SH-SY5Y (cell line): Measurements from ENCODE around the gene CGREF1.

Experiments used
- GATA2 ChIP-seq: IDR thresholded peaks from 2 replicates; pipeline ENCODE4 v1.6.1; 2011; ENCODE audit warnings: mild to moderate bottlenecking, low read depth, low read length
- GATA3 ChIP-seq: IDR thresholded peaks from 2 replicates; pipeline ENCODE4 v1.6.1; 2011; ENCODE audit warnings: low read depth, mild to moderate bottlenecking, low read length, moderate library complexity

The CGREF1 gene

GRCh38 chr2:27118525-27119329, at the start of gene CGREF1:
CGREF1 (minus strand) TSS chr2:27119128; CDS start chr2:27104366, 14,762 bp downstream.
- TF ChIP-seq GATA3 (no peak), GATA2 (no peak)

- TF ChIP-seq GATA3 (no peak), GATA2 (no peak)
Observed at GRCh38 chr2:27164960-27165763, 46.2 kb upstream of the CGREF1 start.

- TF ChIP-seq GATA3 (no peak), GATA2 (no peak)
Observed at GRCh38 chr2:27162151-27163121, 43.5 kb upstream of the CGREF1 start.

- TF ChIP-seq GATA3: no peak
- no peak for TF ChIP-seq GATA2
Observed at GRCh38 chr2:27160191-27160590, 41.3 kb upstream of the CGREF1 start.

- TF ChIP-seq GATA3 (no peak), GATA2 (no peak)
Observed at GRCh38 chr2:27159271-27159670, 40.3 kb upstream of the CGREF1 start.

- no peak for TF ChIP-seq GATA2
- no peak for TF ChIP-seq GATA3
Observed at GRCh38 chr2:27158468-27158867, 39.5 kb upstream of the CGREF1 start.

GRCh38 chr2:27155069-27155520, 36.2 kb upstream of the CGREF1 start:
- TF ChIP-seq GATA3: no peak

GRCh38 chr2:27154488-27154887, 35.6 kb upstream of the CGREF1 start:
- TF ChIP-seq GATA2 (no peak), GATA3 (no peak)

GRCh38 chr2:27152796-27153464, 34.0 kb upstream of the CGREF1 start:
- TF ChIP-seq GATA3 (no peak), GATA2 (no peak)

GRCh38 chr2:27152102-27152795, 33.3 kb upstream of the CGREF1 start:
- TF ChIP-seq GATA3: no peak
- no peak for TF ChIP-seq GATA2

GRCh38 chr2:27150639-27151230, 31.8 kb upstream of the CGREF1 start:
- TF ChIP-seq GATA3 (no peak), GATA2 (no peak)
